Progenitor cell of endocrine pancreas (in vitro differentiated cells): ENCODE results near the gene IL1B. TPM values are rescaled to one million over a fixed set of nuclear protein-coding genes. Genes with fewer than 3 reads are reported as not detected.

Source experiments
- DNase-seq: peaks from one replicate; pipeline ENCODE4 v3.0.0; 2021; ENCODE audit warnings: low spot score; ENCODE audit not compliant: unreplicated experiment
- H3K27ac Mint-ChIP-seq: 2 replicates; pipeline ENCODE4 v1.8.0; 2021; ENCODE audit warnings: mild to moderate bottlenecking, moderate library complexity, mixed read lengths
- H3K27me3 Mint-ChIP-seq: 2 replicates; pipeline ENCODE4 v1.8.0; 2021; ENCODE audit warnings: mixed read lengths
- H3K36me3 Mint-ChIP-seq: 2 replicates; pipeline ENCODE4 v1.8.0; 2022; ENCODE audit warnings: mixed read lengths; ENCODE audit not compliant: insufficient read depth
- H3K4me1 Mint-ChIP-seq: 2 replicates; pipeline ENCODE4 v1.8.0; 2021; ENCODE audit warnings: low read depth, mixed read lengths
- H3K4me3 Mint-ChIP-seq: 2 replicates; pipeline ENCODE4 v1.8.0; 2021; ENCODE audit warnings: low read depth, mild to moderate bottlenecking, moderate library complexity, mixed read lengths
- H3K9me3 Mint-ChIP-seq: 2 replicates; pipeline ENCODE4 v1.8.0; 2021; ENCODE audit warnings: low read depth, mixed read lengths
- total RNA-seq: library from RNA; stranded (reverse); gene quantifications from 2 replicates; pipeline ENCODE4 v1.2.1, GENCODE V29; 2021
- TF ChIP-seq, protein P1 (sequence below): fragments of 200-600 bp; sonication (generic); IDR thresholded peaks from one replicate; pipeline ENCODE4 v1.5.0; 2021; ENCODE audit warnings: antibody characterized with exemption, mild to moderate bottlenecking; ENCODE audit not compliant: unreplicated experiment

IL1B gene
- total RNA-seq, 1 donor from 2014 or later: not detected

DNA sequence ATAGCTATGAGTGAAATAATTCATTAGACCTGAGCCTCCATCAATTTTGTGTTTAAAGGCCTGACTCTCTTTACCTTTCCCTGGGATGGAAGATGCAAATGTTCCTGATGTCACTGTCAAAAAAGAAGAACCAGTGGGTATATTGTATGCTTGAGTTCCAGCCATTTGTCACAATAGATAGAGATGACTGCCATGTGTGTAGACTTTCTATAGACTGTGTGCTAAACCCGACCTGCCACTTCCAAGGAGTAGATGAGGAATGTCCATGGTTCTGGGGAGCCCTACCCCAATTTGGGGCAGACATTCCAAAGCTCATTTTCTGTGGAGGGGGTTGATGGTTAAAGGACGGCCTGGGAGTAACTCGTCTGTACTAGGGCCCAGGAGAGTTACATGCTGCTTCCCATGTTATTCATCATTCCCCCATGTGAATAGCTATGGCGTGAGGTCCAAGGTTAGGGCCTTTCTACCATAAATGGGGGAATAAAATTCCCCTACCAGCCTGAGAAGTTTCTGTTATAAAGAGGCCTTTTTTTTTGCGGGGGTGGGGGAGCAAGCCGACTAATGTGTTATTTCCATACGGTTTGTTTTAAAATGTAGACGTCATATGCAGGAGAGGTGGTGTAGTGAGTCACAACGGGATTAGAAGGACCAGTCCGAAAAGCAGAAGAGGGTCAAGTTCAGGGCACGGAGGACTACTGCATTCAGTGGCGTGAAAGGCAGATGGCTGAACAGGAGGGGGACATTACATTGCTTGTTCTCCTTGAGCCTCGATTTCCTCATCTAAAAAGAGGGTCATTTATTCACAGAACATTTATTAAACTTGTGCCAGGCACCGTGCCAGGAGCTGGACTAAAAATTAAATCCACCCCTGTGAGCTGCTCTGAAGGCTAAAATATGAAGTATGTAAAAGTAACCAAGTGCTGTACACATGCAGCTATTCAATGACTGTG, 24.0 kb downstream of the IL1B start:
- TF ChIP-seq, protein P1, sequence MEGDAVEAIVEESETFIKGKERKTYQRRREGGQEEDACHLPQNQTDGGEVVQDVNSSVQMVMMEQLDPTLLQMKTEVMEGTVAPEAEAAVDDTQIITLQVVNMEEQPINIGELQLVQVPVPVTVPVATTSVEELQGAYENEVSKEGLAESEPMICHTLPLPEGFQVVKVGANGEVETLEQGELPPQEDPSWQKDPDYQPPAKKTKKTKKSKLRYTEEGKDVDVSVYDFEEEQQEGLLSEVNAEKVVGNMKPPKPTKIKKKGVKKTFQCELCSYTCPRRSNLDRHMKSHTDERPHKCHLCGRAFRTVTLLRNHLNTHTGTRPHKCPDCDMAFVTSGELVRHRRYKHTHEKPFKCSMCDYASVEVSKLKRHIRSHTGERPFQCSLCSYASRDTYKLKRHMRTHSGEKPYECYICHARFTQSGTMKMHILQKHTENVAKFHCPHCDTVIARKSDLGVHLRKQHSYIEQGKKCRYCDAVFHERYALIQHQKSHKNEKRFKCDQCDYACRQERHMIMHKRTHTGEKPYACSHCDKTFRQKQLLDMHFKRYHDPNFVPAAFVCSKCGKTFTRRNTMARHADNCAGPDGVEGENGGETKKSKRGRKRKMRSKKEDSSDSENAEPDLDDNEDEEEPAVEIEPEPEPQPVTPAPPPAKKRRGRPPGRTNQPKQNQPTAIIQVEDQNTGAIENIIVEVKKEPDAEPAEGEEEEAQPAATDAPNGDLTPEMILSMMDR: no peak
- peaks cover 1% of the 10 kb centered on the region for H3K9me3 Mint-ChIP-seq
- H3K4me1 Mint-ChIP-seq: peaks cover 12% of the 10 kb centered on the region
- H3K36me3 Mint-ChIP-seq: no peaks in the 10 kb centered on the region
- no peak for DNase-seq
- no peak overlapping the region for H3K4me3 Mint-ChIP-seq
- peaks cover 61% of the 10 kb centered on the region for H3K27me3 Mint-ChIP-seq
- no peak overlapping the region for H3K27ac Mint-ChIP-seq

DNA sequence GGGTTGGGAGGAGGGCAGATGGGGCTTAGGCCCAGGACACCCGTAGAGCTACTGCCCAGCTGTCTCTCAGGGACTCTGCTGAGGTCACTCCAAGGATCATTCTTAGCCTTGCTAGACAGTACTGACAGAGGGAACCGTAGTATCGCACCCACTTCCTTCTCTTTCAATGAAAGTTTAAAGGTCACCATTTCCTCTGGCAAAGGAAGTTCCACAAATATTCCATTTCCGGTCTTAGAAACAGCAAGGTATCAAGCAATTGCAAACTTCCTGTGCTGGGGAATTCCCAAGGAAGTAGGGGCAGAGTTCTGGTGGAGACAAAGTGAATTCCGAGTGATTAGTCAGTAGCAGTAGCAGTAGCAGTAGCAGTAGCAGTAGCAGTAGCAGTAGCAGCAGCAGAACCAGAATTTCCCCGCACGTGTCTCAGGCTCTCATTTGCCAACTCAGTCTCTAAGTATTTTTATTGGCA, 24.7 kb downstream of the IL1B start:
- H3K4me3 Mint-ChIP-seq: no peak overlapping the region
- no peak overlapping the region for H3K27ac Mint-ChIP-seq
- peaks cover 11% of the 10 kb centered on the region for H3K4me1 Mint-ChIP-seq
- H3K36me3 Mint-ChIP-seq: peaks cover 4% of the 10 kb centered on the region
- peaks cover 54% of the 10 kb centered on the region for H3K27me3 Mint-ChIP-seq
- TF ChIP-seq, protein P1: no peak
- H3K9me3 Mint-ChIP-seq: peaks cover 8% of the 10 kb centered on the region
- DNase-seq: no peak

DNA sequence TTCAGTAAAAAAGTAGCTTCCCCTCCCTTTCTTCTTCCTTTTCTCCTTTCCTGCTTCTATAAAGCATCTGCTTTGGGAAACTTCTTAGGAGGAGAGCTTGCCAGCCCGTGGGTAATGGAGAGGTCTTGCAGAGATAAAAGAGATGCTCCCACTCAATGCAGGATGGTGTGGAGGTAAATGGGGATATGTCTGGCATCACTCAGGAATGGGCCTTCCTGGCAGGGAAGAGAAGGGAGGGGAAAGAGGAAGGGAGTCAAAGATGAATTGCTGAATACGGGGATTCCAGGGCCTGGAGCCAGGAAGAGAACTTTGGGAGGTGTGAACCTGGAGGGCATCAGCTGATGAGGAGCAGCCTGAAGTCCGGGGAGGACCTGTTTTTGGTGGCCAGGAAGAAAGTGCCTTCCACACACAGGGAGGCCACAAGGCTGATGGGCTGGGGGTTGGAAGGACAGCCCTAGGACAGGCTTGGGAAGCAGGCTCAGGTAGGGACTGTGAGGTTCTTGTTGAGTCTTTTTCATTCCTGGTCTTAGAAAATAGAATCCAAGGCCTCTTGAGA, 25.2 kb downstream of the IL1B start:
- Mint-ChIP-seq H3K4me3 (no peak overlapping the region), H3K9me3 (peaks cover 10% of the 10 kb centered on the region), H3K4me1 (peaks cover 11% of the 10 kb centered on the region), H3K27me3 (peaks cover 53% of the 10 kb centered on the region), H3K36me3 (peaks cover 4% of the 10 kb centered on the region), H3K27ac (no peak overlapping the region)
- TF ChIP-seq, protein P1: no peak
- no peak for DNase-seq

DNA sequence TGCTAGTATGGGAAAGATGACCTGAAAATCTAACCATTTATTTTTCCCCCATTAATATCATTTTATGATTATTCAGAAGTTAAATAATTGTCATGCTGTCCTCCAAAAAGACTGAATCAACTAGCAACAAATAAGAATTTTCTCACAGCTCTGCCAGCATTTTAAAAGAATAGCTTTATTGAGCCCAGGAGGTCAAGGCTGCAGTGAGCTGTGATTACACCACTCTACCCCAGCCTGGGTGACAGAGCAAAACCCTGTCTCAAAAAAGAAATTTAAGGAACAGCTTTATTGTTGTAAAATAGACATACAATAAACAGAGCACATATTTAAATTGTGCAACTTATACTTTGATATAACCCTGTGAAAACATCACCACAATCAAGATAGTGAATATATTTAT, 27.5 kb downstream of the IL1B start:
- peaks cover 4% of the 10 kb centered on the region for H3K36me3 Mint-ChIP-seq
- H3K9me3 Mint-ChIP-seq: peaks cover 10% of the 10 kb centered on the region
- TF ChIP-seq, protein P1: no peak
- H3K4me3 Mint-ChIP-seq: no peak overlapping the region
- no peak overlapping the region for H3K27ac Mint-ChIP-seq
- peaks cover 51% of the 10 kb centered on the region for H3K27me3 Mint-ChIP-seq
- H3K4me1 Mint-ChIP-seq: peaks cover 12% of the 10 kb centered on the region
- no peak for DNase-seq

DNA sequence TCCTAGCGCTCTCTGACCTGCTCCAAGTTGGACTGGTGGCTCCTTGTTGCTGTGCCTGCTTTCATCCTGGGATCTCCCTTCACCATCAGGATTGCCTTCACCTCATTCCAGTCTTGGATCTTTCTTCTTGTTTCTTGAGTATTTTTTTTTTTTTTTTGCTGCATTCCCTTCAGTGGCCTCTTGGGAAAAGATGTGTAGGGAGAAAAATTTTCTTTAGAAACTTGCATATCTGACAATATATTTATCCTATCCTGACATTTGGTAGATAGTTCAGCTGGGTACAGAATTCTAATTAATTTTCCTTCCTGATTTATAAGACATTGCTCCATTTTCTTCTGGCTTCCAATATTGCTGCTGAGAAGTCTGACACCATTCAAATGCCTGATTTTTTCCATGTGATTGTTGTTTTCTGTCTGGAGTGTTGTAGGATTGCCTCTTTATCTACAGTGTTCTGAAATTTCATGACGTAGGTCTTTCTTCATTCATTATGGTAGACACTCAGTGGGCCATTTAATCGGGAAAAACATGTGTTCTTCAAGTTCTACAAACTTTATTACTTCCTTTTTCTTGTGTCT, 29.3 kb downstream of the IL1B start:
- Mint-ChIP-seq H3K36me3 (peaks cover 4% of the 10 kb centered on the region), H3K4me3 (no peak overlapping the region), H3K27ac (no peak overlapping the region), H3K9me3 (peaks cover 10% of the 10 kb centered on the region), H3K27me3 (peaks cover 33% of the 10 kb centered on the region), H3K4me1 (peaks cover 9% of the 10 kb centered on the region)
- no peak for DNase-seq
- TF ChIP-seq, protein P1: no peak
